ENCODE results near the gene SPEF2. TPM values are rescaled to one million over a fixed set of nuclear protein-coding genes. Genes with fewer than 3 reads are reported as not detected.

Gene SPEF2
- total and polyA plus RNA-seq, 2 of the 13 experiments (the other 11 are each of a cell fraction or from before 2014, with no cell fraction given): 1.5 to 2.3 TPM

- TF ChIP-seq ZBTB2 (CRISPR knock-in tag; IDR thresholded peaks at IDR 0.05; ENCODE audit: low read depth): no peak
- TF ChIP-seq POLR2G (IDR thresholded peaks at IDR 0.05; ENCODE audit: low read depth, low read length): no peak
- no peak for TF ChIP-seq ZFP1 (CRISPR knock-in tag; IDR thresholded peaks at IDR 0.05)
- no peak for TF ChIP-seq ZBED4 (CRISPR knock-in tag; IDR thresholded peaks at IDR 0.05; ENCODE audit: borderline replicate concordance)
- TF ChIP-seq ZKSCAN5 (CRISPR knock-in tag; IDR thresholded peaks at IDR 0.05): no peak
- TF ChIP-seq RARG (CRISPR knock-in tag; IDR thresholded peaks at IDR 0.05; ENCODE audit: low read depth): no peak
- TF ChIP-seq ZNF704 (CRISPR knock-in tag; IDR thresholded peaks at IDR 0.05; ENCODE audit: borderline replicate concordance): no peak
- no peak for TF ChIP-seq ZBTB42 (CRISPR knock-in tag; IDR thresholded peaks at IDR 0.05)
Measured at GRCh38 chr5:35810601-35811000, 192.9 kb downstream of the SPEF2 start (continued).
